ENCODE results near the gene RHOT2. TPM values are rescaled to one million over a fixed set of nuclear protein-coding genes. Genes with fewer than 3 reads are reported as not detected.

RHOT2 gene
- total RNA-seq, 4 donors from 2014 or later, result 50.2 to 64.0 (median 55.0) TPM

GRCh38 chr16:681746-682427 is 14.0 kb downstream of the RHOT2 start:
- TF ChIP-seq POLR2A (IDR thresholded peaks at IDR 0.05) (no peak), EP300 (IDR thresholded peaks at IDR 0.05) (no peak), POLR2AphosphoS5 (IDR thresholded peaks at IDR 0.05) (no peak)
- TF ChIP-seq, protein P1, sequence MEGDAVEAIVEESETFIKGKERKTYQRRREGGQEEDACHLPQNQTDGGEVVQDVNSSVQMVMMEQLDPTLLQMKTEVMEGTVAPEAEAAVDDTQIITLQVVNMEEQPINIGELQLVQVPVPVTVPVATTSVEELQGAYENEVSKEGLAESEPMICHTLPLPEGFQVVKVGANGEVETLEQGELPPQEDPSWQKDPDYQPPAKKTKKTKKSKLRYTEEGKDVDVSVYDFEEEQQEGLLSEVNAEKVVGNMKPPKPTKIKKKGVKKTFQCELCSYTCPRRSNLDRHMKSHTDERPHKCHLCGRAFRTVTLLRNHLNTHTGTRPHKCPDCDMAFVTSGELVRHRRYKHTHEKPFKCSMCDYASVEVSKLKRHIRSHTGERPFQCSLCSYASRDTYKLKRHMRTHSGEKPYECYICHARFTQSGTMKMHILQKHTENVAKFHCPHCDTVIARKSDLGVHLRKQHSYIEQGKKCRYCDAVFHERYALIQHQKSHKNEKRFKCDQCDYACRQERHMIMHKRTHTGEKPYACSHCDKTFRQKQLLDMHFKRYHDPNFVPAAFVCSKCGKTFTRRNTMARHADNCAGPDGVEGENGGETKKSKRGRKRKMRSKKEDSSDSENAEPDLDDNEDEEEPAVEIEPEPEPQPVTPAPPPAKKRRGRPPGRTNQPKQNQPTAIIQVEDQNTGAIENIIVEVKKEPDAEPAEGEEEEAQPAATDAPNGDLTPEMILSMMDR (IDR thresholded peaks at IDR 0.05), result no peak

GRCh38 chr16:682493-683395 is 14.8 kb downstream of the RHOT2 start:
- no peak for ATAC-seq
- peaks cover 0 to 40% of the 10 kb centered on the region in 2 donors for H3K36me3 ChIP-seq
- no peaks in the 10 kb centered on the region for H3K27me3 ChIP-seq
- peaks cover 0 to 72% (median 45%) of the 10 kb centered on the region in 3 donors for H3K4me1 ChIP-seq
- TF ChIP-seq, protein P1 (IDR thresholded peaks at IDR 0.05), result no peak
- TF ChIP-seq POLR2A (IDR thresholded peaks at IDR 0.05) (no peak), EP300 (IDR thresholded peaks at IDR 0.05) (no peak), POLR2AphosphoS5 (IDR thresholded peaks at IDR 0.05) (no peak)
- H3K27ac ChIP-seq, result peak overlapping the region in 1 of 4 donors; percentile 86
- no peaks in the 10 kb centered on the region for H3K9me3 ChIP-seq
- 76 to 81% methylated on average over 5 to 8 of the region's 36 CpGs for WGBS, 2 donors (ENCODE audit: low coverage in 1 of 2)
- H3K4me3 ChIP-seq, result peak overlapping the region in 1 of 2 donors; percentile 81

More at GRCh38 chr16:681746-682427, 14.0 kb downstream of the RHOT2 start:
- peaks cover 0 to 31% of the 10 kb centered on the region in 2 donors for H3K36me3 ChIP-seq
- no peaks in the 10 kb centered on the region for H3K9me3 ChIP-seq
- peak overlapping the region in 1 of 2 donors; percentile 97 for H3K4me3 ChIP-seq
- ATAC-seq, result no peak
- H3K27me3 ChIP-seq, result peaks cover 8% of the 10 kb centered on the region
- peaks cover 0 to 72% (median 45%) of the 10 kb centered on the region in 3 donors for H3K4me1 ChIP-seq
- H3K27ac ChIP-seq, result no peak overlapping the region
- 78 to 100% methylated on average over 1 to 3 of the region's 28 CpGs for WGBS, 2 donors (ENCODE audit: low coverage in 1 of 2)

- WGBS, 2 donors (ENCODE audit: low coverage in 1 of 2), result 59% methylated on average over 7 of the region's 57 CpGs; no CpG with 5 or more reads in 1 of the 2 donors
- no peaks in the 10 kb centered on the region for H3K27me3 ChIP-seq
- TF ChIP-seq POLR2AphosphoS5 (IDR thresholded peaks at IDR 0.05) (peak; percentile 3), POLR2A (IDR thresholded peaks at IDR 0.05) (no peak), EP300 (IDR thresholded peaks at IDR 0.05) (no peak)
- TF ChIP-seq, protein P1 (IDR thresholded peaks at IDR 0.05), result no peak
- H3K4me3 ChIP-seq, result peak overlapping the region; percentile 47 to 81
- peaks cover 0 to 46% of the 10 kb centered on the region in 2 donors for H3K36me3 ChIP-seq
- no peaks in the 10 kb centered on the region for H3K9me3 ChIP-seq
- peak overlapping the region in 3 of 4 donors; percentile 79 to 88 (median 86) for H3K27ac ChIP-seq
- no peak for ATAC-seq
- H3K4me1 ChIP-seq, result peaks cover 0 to 77% (median 47%) of the 10 kb centered on the region in 3 donors
Observed at GRCh38 chr16:683396-684070, 15.6 kb downstream of the RHOT2 start.

DNA sequence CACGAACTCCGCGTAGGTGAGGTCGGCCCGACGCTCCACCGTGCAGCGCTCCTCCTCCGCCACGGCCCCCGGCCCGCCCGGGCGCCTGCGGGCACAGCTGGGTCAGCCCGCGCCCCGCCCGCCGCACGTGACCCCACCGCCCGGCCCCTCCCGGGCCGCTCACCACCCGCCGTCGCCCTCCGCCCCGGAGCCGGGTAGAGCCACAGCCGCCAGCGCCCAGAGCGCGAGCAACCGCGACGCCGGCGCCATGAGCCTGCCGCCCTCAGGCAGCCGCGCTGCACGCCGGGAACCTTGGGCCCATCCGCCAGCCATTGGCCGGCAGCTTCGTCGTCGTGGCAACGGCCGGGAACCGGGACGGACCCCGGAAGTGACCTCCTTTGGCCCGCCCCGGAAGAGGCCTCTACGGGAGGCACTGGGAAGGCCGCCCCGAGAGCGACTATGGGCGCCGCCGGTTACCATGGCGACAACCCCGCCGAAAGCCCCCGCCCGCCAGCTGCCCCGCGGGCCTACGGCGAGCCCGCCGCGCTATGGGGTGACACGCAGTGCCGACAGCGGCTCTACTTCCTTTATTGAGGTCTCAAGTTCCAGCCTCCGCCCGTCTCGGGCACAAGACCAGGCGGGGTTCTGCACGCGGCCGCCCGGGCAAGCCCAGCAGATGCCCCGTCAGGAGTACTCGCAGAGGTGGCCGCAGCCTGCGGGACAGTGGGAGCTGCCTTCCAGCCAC is 16.3 kb downstream of the RHOT2 start, which contains the start of gene JMJD8:
TSS of gene JMJD8 (minus strand) at position 264 of the 724 bp plus-strand sequence. CDS start at position 249, 15 bp downstream.
- Histone ChIP-seq H3K36me3 (peaks cover 0 to 46% of the 10 kb centered on the region in 2 donors), H3K4me3 (peak within 1 kb of the TSS; percentile 47 to 81), H3K27ac (peak within 1 kb of the TSS; percentile 41 to 88 (median 82)), H3K27me3 (no peaks in the 10 kb centered on the region), H3K9me3 (no peaks in the 10 kb centered on the region), H3K4me1 (peaks cover 0 to 77% (median 51%) of the 10 kb centered on the region in 3 donors)
- TF ChIP-seq POLR2AphosphoS5 (IDR thresholded peaks at IDR 0.05) (peak; percentile 73), EP300 (IDR thresholded peaks at IDR 0.05) (no peak), POLR2A (IDR thresholded peaks at IDR 0.05) (peak; percentile 70 to 72)
- TF ChIP-seq, protein P1 (IDR thresholded peaks at IDR 0.05), result peak in 1 of 4 experiments; percentile 5
- WGBS, 2 donors (ENCODE audit: low coverage in 1 of 2), result no CpG with 5 or more reads among the region's 91 CpGs
- ATAC-seq, result peak; percentile 85
